Trophoblast cell (in vitro differentiated cells and primary cell): Measurements from ENCODE around the gene OTOG.

ENCODE experiments used
- DNase-seq, 2 donors: peaks; one replicate each; pipeline ENCODE4 v3.0.0-alpha.2; 2016
- H2AFZ ChIP-seq: 2 replicates; pipeline ENCODE4 v1.6.1; 2013; ENCODE audit warnings: low read length, moderate library complexity, mild to moderate bottlenecking; ENCODE audit not compliant: insufficient read depth, poor library complexity
- H2AK5ac ChIP-seq: 2 replicates; pipeline ENCODE4 v1.6.1; 2013; ENCODE audit warnings: mild to moderate bottlenecking, low read length
- H2BK120ac ChIP-seq: 2 replicates; pipeline ENCODE4 v1.6.1; 2013; ENCODE audit warnings: low read length, mild to moderate bottlenecking, moderate library complexity; ENCODE audit not compliant: insufficient read depth, poor library complexity
- H2BK12ac ChIP-seq: 2 replicates; pipeline ENCODE4 v1.6.1; 2013; ENCODE audit warnings: mild to moderate bottlenecking, low read length, moderate library complexity
- H2BK5ac ChIP-seq: 2 replicates; pipeline ENCODE4 v1.6.1; 2013; ENCODE audit warnings: low read length, low read depth, moderate library complexity, mild to moderate bottlenecking; ENCODE audit not compliant: poor library complexity
- H3K14ac ChIP-seq: 2 replicates; pipeline ENCODE4 v1.6.1; 2013; ENCODE audit warnings: mild to moderate bottlenecking, low read length
- H3K18ac ChIP-seq: 2 replicates; pipeline ENCODE4 v1.6.1; 2013; ENCODE audit warnings: mild to moderate bottlenecking, low read length
- H3K23ac ChIP-seq: 2 replicates; pipeline ENCODE4 v1.6.1; 2013; ENCODE audit warnings: low read length
- H3K27ac ChIP-seq: 2 replicates; pipeline ENCODE4 v1.5.1; 2013; ENCODE audit warnings: low read depth, mild to moderate bottlenecking, inconsistent platforms, low read length, moderate library complexity
- H3K27me3 ChIP-seq: 2 replicates; pipeline ENCODE4 v1.6.1; 2013; ENCODE audit warnings: inconsistent platforms, mild to moderate bottlenecking, low read length, moderate library complexity; ENCODE audit not compliant: insufficient read depth
- H3K36me3 ChIP-seq, 2 experiments: 1 replicate in 1 of 2; 2 replicates in 1 of 2; pipeline ENCODE4 v1.6.1; 2013; ENCODE audit warnings: low read length in 2 of 2, mild to moderate bottlenecking in 2 of 2, moderate library complexity in 1 of 2; ENCODE audit not compliant: insufficient read depth in 2 of 2, control insufficient read depth in 1 of 2
- H3K4ac ChIP-seq: 2 replicates; pipeline ENCODE4 v1.6.1; 2013; ENCODE audit warnings: low read depth, mild to moderate bottlenecking, low read length, moderate library complexity
- H3K4me1 ChIP-seq, 2 experiments: 1 replicate in 1 of 2; 2 replicates in 1 of 2; pipeline ENCODE4 v1.6.1; 2013; ENCODE audit warnings: low read length in 2 of 2, mild to moderate bottlenecking in 2 of 2, moderate library complexity in 1 of 2; ENCODE audit not compliant: insufficient read depth in 2 of 2, control insufficient read depth in 1 of 2
- H3K4me2 ChIP-seq: 2 replicates; pipeline ENCODE4 v1.6.1; 2013; ENCODE audit warnings: inconsistent platforms, mild to moderate bottlenecking, low read length, moderate library complexity
- H3K4me3 ChIP-seq: 2 replicates; pipeline ENCODE4 v1.5.1; 2013; ENCODE audit warnings: mild to moderate bottlenecking, low read depth, low read length, inconsistent platforms
- H3K79me1 ChIP-seq: one replicate; pipeline ENCODE4 v1.6.1; 2013; ENCODE audit warnings: low read length
- H3K79me2 ChIP-seq: 2 replicates; pipeline ENCODE4 v1.6.1; 2013; ENCODE audit warnings: low read length, mild to moderate bottlenecking; ENCODE audit not compliant: control insufficient read depth, insufficient read depth, poor library complexity
- H3K9ac ChIP-seq: 2 replicates; pipeline ENCODE4 v1.6.1; 2013; ENCODE audit warnings: mild to moderate bottlenecking, low read length
- H3K9me3 ChIP-seq: 2 replicates; pipeline ENCODE4 v1.6.1; 2013; ENCODE audit warnings: low read depth, mild to moderate bottlenecking, control low read depth, inconsistent platforms, low read length; ENCODE audit not compliant: insufficient read depth
- H4K12ac ChIP-seq: 2 replicates; pipeline ENCODE4 v1.6.1; 2013; ENCODE audit warnings: low read depth, mild to moderate bottlenecking, low read length, moderate library complexity
- H4K8ac ChIP-seq: 2 replicates; pipeline ENCODE4 v1.6.1; 2013; ENCODE audit warnings: low read depth, mild to moderate bottlenecking, low read length, moderate library complexity
- H4K91ac ChIP-seq: one replicate; pipeline ENCODE4 v1.6.1; 2013; ENCODE audit warnings: low read depth, mild to moderate bottlenecking, low read length, moderate library complexity
- WGBS: extraction: QIAGEN DNeasy Blood & Tissue Kit; methylation state at CpG from one replicate; pipeline ENCODE4 v1.1.7; 2013; ENCODE audit warnings: missing lambda C conversion rate; ENCODE audit not compliant: insufficient read length, insufficient coverage; ENCODE audit errors: extremely low coverage; 5-methylcytosine and 5-hydroxymethylcytosine counted together

The OTOG gene

DNA sequence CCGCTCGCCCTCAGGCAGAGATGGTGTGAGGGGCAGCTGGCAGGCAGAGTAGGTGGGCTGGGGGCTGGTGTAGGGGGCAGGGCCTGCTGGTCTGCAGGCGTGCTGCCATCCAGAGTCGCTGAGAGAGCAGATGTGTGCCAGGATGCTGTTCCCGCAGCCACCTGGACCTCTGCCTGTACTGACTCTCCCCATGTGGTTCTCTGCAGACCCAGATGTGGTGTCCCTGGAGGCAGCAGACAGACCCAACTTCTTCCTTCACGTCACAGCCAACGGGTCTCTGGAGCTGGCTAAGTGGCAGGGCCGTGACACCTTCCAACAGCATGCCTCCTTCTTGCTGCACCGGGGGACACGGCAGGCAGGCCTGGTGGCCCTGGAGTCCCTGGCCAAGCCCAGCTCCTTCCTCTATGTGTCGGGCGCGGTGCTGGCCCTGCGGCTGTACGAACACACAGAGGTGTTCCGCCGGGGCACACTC is 58.6 kb downstream of the OTOG start:
- no peak overlapping the region for H2BK12ac ChIP-seq
- DNase-seq = no peak
- no peaks in the 10 kb centered on the region for H3K79me2 ChIP-seq
- H3K4me3 ChIP-seq = no peak overlapping the region
- H2BK5ac ChIP-seq = no peak overlapping the region
- H3K4me1 ChIP-seq = no peaks in the 10 kb centered on the region
- H2AFZ ChIP-seq = no peak overlapping the region
- H3K23ac ChIP-seq = no peak overlapping the region
- H2AK5ac ChIP-seq = no peak overlapping the region
- H3K4ac ChIP-seq = no peak overlapping the region
- WGBS = no CpG with 5 or more reads among the region's 17 CpGs
- no peaks in the 10 kb centered on the region for H3K27me3 ChIP-seq
- H3K79me1 ChIP-seq = no peaks in the 10 kb centered on the region
- peaks cover 4% of the 10 kb centered on the region for H3K9me3 ChIP-seq
- no peak overlapping the region for H4K8ac ChIP-seq
- H4K91ac ChIP-seq = no peak overlapping the region
- H3K18ac ChIP-seq = no peak overlapping the region
- H3K9ac ChIP-seq = no peak overlapping the region
- no peak overlapping the region for H3K27ac ChIP-seq
- no peak overlapping the region for H2BK120ac ChIP-seq
- H3K4me2 ChIP-seq = no peak overlapping the region
- no peak overlapping the region for H4K12ac ChIP-seq
- no peak overlapping the region for H3K14ac ChIP-seq
- no peaks in the 10 kb centered on the region for H3K36me3 ChIP-seq

DNA sequence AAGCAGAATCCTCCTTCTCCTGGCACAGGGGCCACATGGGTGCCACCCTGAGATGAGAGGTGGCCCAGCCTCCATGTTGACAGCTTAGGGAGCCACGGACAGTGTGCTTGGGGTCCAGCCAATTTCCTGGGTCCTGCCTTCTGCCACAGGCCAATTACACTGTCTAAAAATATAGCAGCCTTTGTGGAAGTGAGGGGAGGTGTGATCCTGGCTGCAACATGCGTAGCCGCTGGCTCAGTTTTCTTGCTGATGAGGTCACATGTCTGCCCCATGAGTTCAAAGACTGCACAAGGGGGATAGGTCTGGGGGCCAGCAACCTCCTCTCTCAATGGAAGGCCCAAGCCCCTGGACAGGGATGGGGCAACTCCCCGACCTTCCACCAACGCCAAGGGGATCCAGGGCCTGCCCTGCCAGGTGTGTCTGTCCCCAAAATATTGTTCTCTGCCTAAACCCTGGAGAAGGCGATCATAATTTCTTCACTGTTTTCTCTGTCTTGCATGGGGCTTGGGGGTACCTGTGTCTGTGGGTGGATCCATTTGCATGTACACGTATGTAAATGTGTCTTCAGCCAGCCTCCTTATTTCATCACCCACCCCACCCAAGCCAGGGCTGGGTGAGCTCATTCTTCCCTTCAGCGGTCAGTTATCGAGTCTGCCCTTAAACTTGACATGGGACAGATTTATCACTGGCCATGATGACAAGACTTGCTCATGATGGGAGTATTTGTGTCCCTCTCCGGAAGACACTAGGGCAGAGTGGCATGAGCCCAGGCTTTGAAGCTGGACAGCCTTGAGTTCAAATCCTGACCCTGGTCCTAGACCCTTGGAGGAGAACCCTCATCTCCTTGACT is 59.4 kb downstream of the OTOG start:
- no peak overlapping the region for H2AK5ac ChIP-seq
- no peaks in the 10 kb centered on the region for H3K79me1 ChIP-seq
- H3K18ac ChIP-seq = no peak overlapping the region
- no peak overlapping the region for H2BK5ac ChIP-seq
- WGBS = no CpG with 5 or more reads among the region's 10 CpGs
- H4K91ac ChIP-seq = no peak overlapping the region
- H3K4me1 ChIP-seq = no peaks in the 10 kb centered on the region
- no peak overlapping the region for H2BK120ac ChIP-seq
- no peak for DNase-seq
- H3K9me3 ChIP-seq = peaks cover 5% of the 10 kb centered on the region
- no peaks in the 10 kb centered on the region for H3K79me2 ChIP-seq
- H4K12ac ChIP-seq = no peak overlapping the region
- H3K27ac ChIP-seq = no peak overlapping the region
- H3K9ac ChIP-seq = no peak overlapping the region
- H2AFZ ChIP-seq = no peak overlapping the region
- H3K27me3 ChIP-seq = no peaks in the 10 kb centered on the region
- no peak overlapping the region for H3K14ac ChIP-seq
- H3K4me2 ChIP-seq = no peak overlapping the region
- H3K36me3 ChIP-seq = no peaks in the 10 kb centered on the region
- no peak overlapping the region for H3K4me3 ChIP-seq
- no peak overlapping the region for H3K23ac ChIP-seq
- H4K8ac ChIP-seq = no peak overlapping the region
- no peak overlapping the region for H2BK12ac ChIP-seq
- no peak overlapping the region for H3K4ac ChIP-seq

DNA sequence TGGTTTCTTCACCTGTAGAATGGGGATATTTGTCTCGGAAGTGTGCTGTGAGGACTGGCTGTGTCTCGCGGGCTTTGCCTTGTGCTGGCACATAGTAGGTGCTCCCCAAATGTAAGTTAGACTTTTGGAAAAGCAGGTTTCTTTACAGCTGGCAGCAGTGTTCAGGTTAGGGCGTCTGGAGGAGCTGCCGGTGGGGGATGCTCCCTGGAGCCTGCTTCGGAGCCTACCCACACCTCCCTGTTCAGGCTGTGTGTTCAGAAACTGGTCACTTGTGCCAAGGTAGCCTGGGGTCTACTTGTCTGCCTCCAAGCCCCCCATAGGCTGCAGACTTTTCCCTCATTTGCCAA is 60.0 kb downstream of the OTOG start:
- Histone ChIP-seq H3K27ac (no peak overlapping the region), H3K4me1 (no peaks in the 10 kb centered on the region), H3K4me3 (no peak overlapping the region), H3K4me2 (no peak overlapping the region), H2BK120ac (no peak overlapping the region), H3K79me2 (no peaks in the 10 kb centered on the region), H3K14ac (no peak overlapping the region), H3K36me3 (no peaks in the 10 kb centered on the region), H3K9ac (no peak overlapping the region), H3K9me3 (peaks cover 6% of the 10 kb centered on the region), H3K27me3 (no peaks in the 10 kb centered on the region), H4K91ac (no peak overlapping the region), H2AFZ (no peak overlapping the region), H3K18ac (no peak overlapping the region), H2BK12ac (no peak overlapping the region), H3K23ac (no peak overlapping the region), H3K4ac (no peak overlapping the region), H2AK5ac (no peak overlapping the region), H4K12ac (no peak overlapping the region), H4K8ac (no peak overlapping the region), H2BK5ac (no peak overlapping the region), H3K79me1 (no peaks in the 10 kb centered on the region)
- no peak for DNase-seq
- WGBS = no CpG with 5 or more reads among the region's 6 CpGs

- no peak overlapping the region for H3K14ac ChIP-seq
- H3K18ac ChIP-seq = no peak overlapping the region
- no peaks in the 10 kb centered on the region for H3K4me1 ChIP-seq
- no peak overlapping the region for H3K4me2 ChIP-seq
- peaks cover 6% of the 10 kb centered on the region for H3K9me3 ChIP-seq
- H4K91ac ChIP-seq = no peak overlapping the region
- no peaks in the 10 kb centered on the region for H3K27me3 ChIP-seq
- H2BK12ac ChIP-seq = no peak overlapping the region
- no peak overlapping the region for H3K4me3 ChIP-seq
- H4K12ac ChIP-seq = no peak overlapping the region
- H2BK5ac ChIP-seq = no peak overlapping the region
- no peak overlapping the region for H2BK120ac ChIP-seq
- WGBS = no CpG with 5 or more reads among the region's 20 CpGs
- DNase-seq = no peak
- H3K27ac ChIP-seq = no peak overlapping the region
- no peak overlapping the region for H3K23ac ChIP-seq
- H2AK5ac ChIP-seq = no peak overlapping the region
- no peaks in the 10 kb centered on the region for H3K79me2 ChIP-seq
- H3K9ac ChIP-seq = no peak overlapping the region
- H2AFZ ChIP-seq = no peak overlapping the region
- H3K4ac ChIP-seq = no peak overlapping the region
- no peaks in the 10 kb centered on the region for H3K79me1 ChIP-seq
- H3K36me3 ChIP-seq = no peaks in the 10 kb centered on the region
- no peak overlapping the region for H4K8ac ChIP-seq
Measured at GRCh38 chr11:17607591-17608570, 60.8 kb downstream of the OTOG start.
